Measurements from ENCODE around the gene APLNR.

APLNR gene

GRCh38 chr11:57219021-57219627, 17.9 kb downstream of the APLNR start:
- FAIRE-seq, result no peak
- DNase-seq (ENCODE audit: low spot score), result no peak

DNA sequence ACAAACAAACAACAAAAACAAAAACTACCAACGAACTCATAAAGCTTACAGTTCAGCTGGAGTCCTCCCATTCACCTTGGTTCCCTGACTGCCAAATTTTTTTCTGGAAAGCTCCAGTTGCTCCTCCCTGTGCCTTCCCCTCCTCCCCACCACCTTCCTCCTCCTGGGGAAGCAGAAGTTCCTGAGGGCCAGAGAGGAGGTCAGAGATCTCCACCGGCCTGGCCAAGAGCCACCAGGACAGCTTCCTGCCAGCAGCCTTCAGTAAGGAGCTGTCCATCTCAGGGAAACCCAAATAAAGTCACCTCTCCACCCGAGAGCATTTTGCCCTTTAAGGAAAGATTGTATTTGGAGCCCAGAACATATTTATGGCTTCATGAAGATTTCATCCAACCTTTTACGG, 20.0 kb downstream of the APLNR start:
- FAIRE-seq (no peak), DNase-seq (ENCODE audit: low spot score) (no peak)

- FAIRE-seq (no peak), DNase-seq (ENCODE audit: low spot score) (no peak)
Measured at GRCh38 chr11:57216463-57216862, 20.6 kb downstream of the APLNR start.

GRCh38 chr11:57214494-57214893, 22.6 kb downstream of the APLNR start:
- no peak for DNase-seq (ENCODE audit: low spot score)
- no peak for FAIRE-seq

- no peak for DNase-seq (ENCODE audit: low spot score)
- no peak for FAIRE-seq
Measured at GRCh38 chr11:57214098-57214417, 23.0 kb downstream of the APLNR start.

GRCh38 chr11:57213342-57214097, 23.5 kb downstream of the APLNR start:
- DNase-seq (ENCODE audit: low spot score), result no peak
- no peak for FAIRE-seq

- FAIRE-seq, result no peak
Measured at GRCh38 chr11:57210781-57211180, 26.3 kb downstream of the APLNR start.

GRCh38 chr11:57207168-57207567, 29.9 kb downstream of the APLNR start:
- DNase-seq (ENCODE audit: low spot score) (no peak), FAIRE-seq (no peak)

More at GRCh38 chr11:57210781-57211180, 26.3 kb downstream of the APLNR start:
- DNase-seq (ENCODE audit: low spot score), result no peak

GRCh38 chr11:57205041-57205641, 31.9 kb downstream of the APLNR start:
- no peak for FAIRE-seq
- no peak for DNase-seq (ENCODE audit: low spot score)

DNA sequence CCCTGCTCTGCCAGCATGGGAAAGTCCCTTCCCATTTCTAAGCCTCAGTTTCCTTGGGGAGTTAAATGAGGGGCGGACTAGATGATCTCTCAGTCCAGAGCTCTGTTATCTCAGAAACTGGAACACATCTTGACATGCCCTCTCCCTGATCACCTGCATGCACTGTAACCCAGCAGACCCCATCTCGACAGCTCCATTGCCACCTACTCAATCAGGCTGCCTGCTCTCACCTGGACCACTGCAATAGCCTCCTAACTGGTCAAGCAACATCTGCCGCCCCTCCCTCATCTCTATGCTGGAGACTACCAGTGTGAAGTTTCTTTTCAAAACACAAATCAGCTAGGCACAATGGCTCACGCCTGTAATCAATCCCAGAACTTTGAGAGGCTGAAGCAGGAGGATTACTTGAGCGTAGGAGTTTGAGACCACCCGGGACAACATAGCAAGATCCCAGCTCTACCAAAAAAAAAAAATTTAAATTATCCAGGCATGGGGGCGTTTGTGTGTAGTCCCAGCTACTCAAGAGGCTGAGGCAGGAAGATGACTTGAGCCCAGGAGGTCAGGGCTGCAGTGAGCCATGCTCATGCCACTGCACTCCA, 33.1 kb downstream of the APLNR start:
- FAIRE-seq (no peak), DNase-seq (ENCODE audit: low spot score) (no peak)

DNA sequence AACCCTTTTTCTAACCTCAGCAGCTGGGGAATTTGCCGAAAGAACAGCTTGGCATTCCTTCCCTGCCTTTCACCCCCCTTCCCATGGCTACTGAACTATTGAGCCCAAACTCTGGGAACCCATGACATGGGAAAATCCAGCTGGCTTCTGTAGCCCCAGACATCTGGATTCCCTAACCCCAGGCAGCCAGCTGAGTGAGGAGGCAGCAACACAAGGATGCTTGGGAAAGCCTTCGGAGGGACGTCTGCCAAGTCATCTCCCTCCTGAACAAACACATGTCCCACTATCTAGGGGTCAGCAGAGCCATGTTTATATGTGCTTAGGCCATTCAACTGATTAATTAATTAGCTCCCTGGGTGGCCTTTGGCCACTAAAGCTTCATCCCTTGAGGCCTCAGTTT, 33.7 kb downstream of the APLNR start:
- DNase-seq (ENCODE audit: low spot score), result no peak
- FAIRE-seq, result no peak

- DNase-seq (ENCODE audit: low spot score) (no peak), FAIRE-seq (no peak)
Measured at GRCh38 chr11:57202281-57202680, 34.8 kb downstream of the APLNR start.

GRCh38 chr11:57200917-57201316, 36.1 kb downstream of the APLNR start:
- FAIRE-seq (no peak), DNase-seq (ENCODE audit: low spot score) (no peak)

DNA sequence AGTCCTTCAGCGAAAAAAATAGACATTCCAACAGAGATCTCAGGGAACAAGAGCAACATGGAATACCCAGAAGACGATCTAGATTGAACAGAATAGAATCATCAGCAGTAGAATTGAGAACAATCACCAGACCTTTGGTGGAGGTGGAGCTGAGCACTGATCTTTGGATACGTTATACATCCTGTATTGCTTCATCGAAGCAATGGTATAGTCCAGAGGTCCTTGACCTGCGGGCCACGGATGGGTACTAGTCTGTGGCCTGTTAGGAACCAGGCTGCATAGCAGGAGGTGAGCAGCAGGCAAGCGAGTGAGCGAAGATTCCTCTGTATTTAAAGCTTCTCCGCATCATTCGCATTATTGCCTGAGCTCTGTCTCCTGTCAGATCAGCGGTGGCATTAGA, 37.7 kb downstream of the APLNR start:
- FAIRE-seq, result no peak

GRCh38 chr11:57197762-57198161, 39.3 kb downstream of the APLNR start:
- no peak for FAIRE-seq

More for the DNA sequence above, 37.7 kb downstream of the APLNR start:
- no peak for DNase-seq (ENCODE audit: low spot score)

DNA sequence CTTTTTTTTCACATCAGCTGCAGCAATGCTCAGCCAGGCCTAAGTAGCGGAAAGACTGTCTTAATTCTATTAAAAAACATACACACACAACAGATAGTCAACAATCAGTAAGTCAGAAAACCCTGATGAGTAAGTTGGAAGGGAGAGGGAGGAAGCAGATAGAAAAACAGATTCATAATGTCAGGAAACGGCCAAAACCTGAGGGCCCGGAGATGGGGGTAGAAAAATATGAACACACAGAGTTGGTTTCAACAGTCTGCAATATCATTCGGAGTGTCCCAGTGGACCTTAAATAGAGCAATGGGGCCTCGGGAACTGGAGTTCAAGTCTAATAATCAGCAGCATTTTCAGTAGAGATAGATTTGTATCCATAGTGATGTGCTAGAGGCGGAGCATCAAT, 40.5 kb downstream of the APLNR start:
- no peak for FAIRE-seq

More at GRCh38 chr11:57197762-57198161, 39.3 kb downstream of the APLNR start:
- DNase-seq (ENCODE audit: low spot score), result no peak

GRCh38 chr11:57192316-57192715, 44.7 kb downstream of the APLNR start:
- FAIRE-seq (no peak), DNase-seq (ENCODE audit: low spot score) (no peak)

More for the DNA sequence above, 40.5 kb downstream of the APLNR start:
- no peak for DNase-seq (ENCODE audit: low spot score)

- DNase-seq (ENCODE audit: low spot score) (no peak), FAIRE-seq (no peak)
Measured at GRCh38 chr11:57191311-57192219, 45.5 kb downstream of the APLNR start.

DNA sequence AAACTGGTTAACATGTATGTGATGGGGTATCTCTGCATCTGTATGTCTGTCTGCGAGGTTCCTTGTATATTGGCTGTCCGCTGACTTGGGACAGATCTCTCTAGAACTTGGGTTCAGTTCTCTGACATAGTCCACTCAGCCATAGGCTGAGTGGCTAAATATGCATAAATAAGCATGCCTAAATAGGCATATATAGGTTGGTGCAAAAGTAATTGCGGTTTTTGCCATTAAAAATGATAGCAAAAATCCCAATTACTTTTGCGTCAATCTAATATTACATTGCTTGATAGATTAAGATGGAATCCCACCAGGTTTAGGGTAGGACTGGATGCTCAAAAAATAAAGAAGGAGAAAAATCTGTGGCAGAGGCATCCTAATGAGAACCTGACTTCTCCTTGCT, 46.5 kb downstream of the APLNR start:
- DNase-seq (ENCODE audit: low spot score) (no peak), FAIRE-seq (no peak)

Data from RCC 7860 (cell line).